ENCODE data around the gene EXOC4. TPM values are rescaled to one million over a fixed set of nuclear protein-coding genes. Genes with fewer than 3 reads are reported as not detected.

The EXOC4 gene
- total RNA-seq, 2 donors from 2014 or later: 62.0 to 146 TPM

- WGBS, 2 donors: 58 to 59% methylated on average over 5 of the region's 5 CpGs
- DNase-seq: no peak
- H3K4me1 ChIP-seq: peaks cover 9% of the 10 kb centered on the region
Observed at GRCh38 chr7:133348250-133348649, 95.4 kb downstream of the EXOC4 start.

DNA sequence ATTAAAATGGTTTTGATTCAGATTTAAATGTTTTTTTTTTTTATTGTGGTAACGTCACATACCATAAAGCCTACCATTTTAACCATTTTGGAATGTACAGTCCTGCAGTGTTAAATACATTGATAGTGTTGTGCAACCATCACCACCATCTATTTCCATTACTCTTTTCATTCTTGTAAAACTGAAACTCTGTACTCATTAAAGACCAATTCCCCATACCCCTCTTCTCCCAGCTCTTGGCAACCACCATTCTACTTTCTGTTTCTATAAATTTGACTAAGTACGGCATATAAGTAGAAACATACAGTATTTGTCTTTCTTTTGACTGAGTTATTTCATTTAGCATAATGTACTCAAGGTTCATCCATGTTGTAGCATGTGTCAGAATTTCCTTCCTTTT, 96.2 kb downstream of the EXOC4 start:
- intact Hi-C loops (cut with DNase I): no loop called here
- H3K4me1 ChIP-seq: peaks cover 9% of the 10 kb centered on the region
- ATAC-seq (no peak), DNase-seq (no peak)
- H3K36me3 ChIP-seq (replicated peaks in 1 of 2; ENCODE audit: insufficient read depth in 1 of 2, low read depth in 2 of 2): no peaks in the 10 kb centered on the region
- no peaks in the 10 kb centered on the region for H3K27me3 ChIP-seq
- no peak for TF ChIP-seq POLR2A (IDR thresholded peaks at IDR 0.05)
- TF ChIP-seq, protein P1, sequence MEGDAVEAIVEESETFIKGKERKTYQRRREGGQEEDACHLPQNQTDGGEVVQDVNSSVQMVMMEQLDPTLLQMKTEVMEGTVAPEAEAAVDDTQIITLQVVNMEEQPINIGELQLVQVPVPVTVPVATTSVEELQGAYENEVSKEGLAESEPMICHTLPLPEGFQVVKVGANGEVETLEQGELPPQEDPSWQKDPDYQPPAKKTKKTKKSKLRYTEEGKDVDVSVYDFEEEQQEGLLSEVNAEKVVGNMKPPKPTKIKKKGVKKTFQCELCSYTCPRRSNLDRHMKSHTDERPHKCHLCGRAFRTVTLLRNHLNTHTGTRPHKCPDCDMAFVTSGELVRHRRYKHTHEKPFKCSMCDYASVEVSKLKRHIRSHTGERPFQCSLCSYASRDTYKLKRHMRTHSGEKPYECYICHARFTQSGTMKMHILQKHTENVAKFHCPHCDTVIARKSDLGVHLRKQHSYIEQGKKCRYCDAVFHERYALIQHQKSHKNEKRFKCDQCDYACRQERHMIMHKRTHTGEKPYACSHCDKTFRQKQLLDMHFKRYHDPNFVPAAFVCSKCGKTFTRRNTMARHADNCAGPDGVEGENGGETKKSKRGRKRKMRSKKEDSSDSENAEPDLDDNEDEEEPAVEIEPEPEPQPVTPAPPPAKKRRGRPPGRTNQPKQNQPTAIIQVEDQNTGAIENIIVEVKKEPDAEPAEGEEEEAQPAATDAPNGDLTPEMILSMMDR (IDR thresholded peaks at IDR 0.05): no peak
- no peak overlapping the region for H3K4me3 ChIP-seq
- H3K27ac ChIP-seq: no peak overlapping the region
- 92 to 96% methylated on average over 2 of the region's 2 CpGs for WGBS, 2 donors
- H3K9me3 ChIP-seq: no peaks in the 10 kb centered on the region

More at GRCh38 chr7:133348250-133348649, 95.4 kb downstream of the EXOC4 start:
- H3K27me3 ChIP-seq: no peaks in the 10 kb centered on the region
- intact Hi-C loops (cut with DNase I): no loop called here
- no peak overlapping the region for H3K4me3 ChIP-seq
- H3K27ac ChIP-seq: no peak overlapping the region
- H3K36me3 ChIP-seq (replicated peaks in 1 of 2; ENCODE audit: insufficient read depth in 1 of 2, low read depth in 2 of 2): no peaks in the 10 kb centered on the region
- TF ChIP-seq, protein P1 (IDR thresholded peaks at IDR 0.05): no peak
- no peak for TF ChIP-seq POLR2A (IDR thresholded peaks at IDR 0.05)
- no peaks in the 10 kb centered on the region for H3K9me3 ChIP-seq
- peak; percentile 24 for ATAC-seq

DNA sequence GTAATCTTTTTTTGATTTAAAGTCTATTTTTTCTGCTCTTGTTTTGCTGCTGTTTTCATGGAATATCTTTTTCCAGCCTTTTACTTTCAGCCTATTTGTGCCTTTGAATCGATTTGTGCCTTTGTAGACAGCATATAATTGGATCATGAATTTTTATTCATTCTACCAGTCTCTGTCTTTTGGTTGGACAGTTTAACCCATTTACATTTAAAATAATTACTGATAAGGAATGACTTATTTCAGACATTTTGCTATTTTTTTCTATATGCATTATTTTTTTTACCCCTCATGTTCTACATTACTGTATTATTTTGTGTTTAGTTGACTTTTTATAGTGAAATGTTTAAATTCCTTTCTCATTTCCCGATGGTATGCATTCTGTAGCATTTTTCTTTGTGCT, 99.6 kb downstream of the EXOC4 start:
- H3K27ac ChIP-seq: no peak overlapping the region
- WGBS, 2 donors: 96 to 98% methylated on average over 2 of the region's 2 CpGs
- no peaks in the 10 kb centered on the region for H3K9me3 ChIP-seq
- intact Hi-C loops (cut with DNase I): no loop called here
- TF ChIP-seq, protein P1 (IDR thresholded peaks at IDR 0.05): no peak
- TF ChIP-seq POLR2A (IDR thresholded peaks at IDR 0.05): no peak
- DNase-seq: no peak
- H3K27me3 ChIP-seq: no peaks in the 10 kb centered on the region
- H3K4me3 ChIP-seq: no peak overlapping the region
- peaks cover 5% of the 10 kb centered on the region for H3K4me1 ChIP-seq
- no peaks in the 10 kb centered on the region for H3K36me3 ChIP-seq (replicated peaks in 1 of 2; ENCODE audit: insufficient read depth in 1 of 2, low read depth in 2 of 2)
- no peak for ATAC-seq

DNA sequence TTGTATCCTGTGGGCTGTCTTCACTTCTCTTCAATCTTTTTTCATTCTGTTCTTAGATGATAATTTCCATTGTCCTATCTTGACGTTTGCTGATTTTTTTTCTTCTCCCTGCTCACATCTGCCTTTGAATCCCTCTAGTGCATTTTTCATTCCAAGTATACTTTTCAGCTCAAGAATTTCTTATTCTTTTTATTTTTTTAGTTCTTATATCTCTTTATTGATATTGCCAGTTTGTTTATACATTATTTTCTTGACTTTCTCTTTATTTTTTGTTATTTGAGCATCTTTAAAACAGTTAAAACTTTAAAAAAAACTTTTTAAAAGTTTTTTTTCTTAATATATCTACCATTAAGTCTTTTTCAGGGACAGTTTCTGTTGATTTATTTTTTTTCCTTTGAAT, 100.9 kb downstream of the EXOC4 start:
- Histone ChIP-seq H3K27me3 (no peaks in the 10 kb centered on the region), H3K36me3 (replicated peaks in 1 of 2; ENCODE audit: insufficient read depth in 1 of 2, low read depth in 2 of 2) (no peaks in the 10 kb centered on the region), H3K4me1 (no peaks in the 10 kb centered on the region), H3K27ac (no peak overlapping the region), H3K4me3 (no peak overlapping the region), H3K9me3 (no peaks in the 10 kb centered on the region)
- intact Hi-C loops (cut with DNase I): no loop called here
- 95 to 100% methylated on average over 1 of the region's 1 CpG for WGBS, 2 donors
- no peak for DNase-seq
- TF ChIP-seq POLR2A (IDR thresholded peaks at IDR 0.05): no peak
- TF ChIP-seq, protein P1 (IDR thresholded peaks at IDR 0.05): no peak
- no peak for ATAC-seq

DNA sequence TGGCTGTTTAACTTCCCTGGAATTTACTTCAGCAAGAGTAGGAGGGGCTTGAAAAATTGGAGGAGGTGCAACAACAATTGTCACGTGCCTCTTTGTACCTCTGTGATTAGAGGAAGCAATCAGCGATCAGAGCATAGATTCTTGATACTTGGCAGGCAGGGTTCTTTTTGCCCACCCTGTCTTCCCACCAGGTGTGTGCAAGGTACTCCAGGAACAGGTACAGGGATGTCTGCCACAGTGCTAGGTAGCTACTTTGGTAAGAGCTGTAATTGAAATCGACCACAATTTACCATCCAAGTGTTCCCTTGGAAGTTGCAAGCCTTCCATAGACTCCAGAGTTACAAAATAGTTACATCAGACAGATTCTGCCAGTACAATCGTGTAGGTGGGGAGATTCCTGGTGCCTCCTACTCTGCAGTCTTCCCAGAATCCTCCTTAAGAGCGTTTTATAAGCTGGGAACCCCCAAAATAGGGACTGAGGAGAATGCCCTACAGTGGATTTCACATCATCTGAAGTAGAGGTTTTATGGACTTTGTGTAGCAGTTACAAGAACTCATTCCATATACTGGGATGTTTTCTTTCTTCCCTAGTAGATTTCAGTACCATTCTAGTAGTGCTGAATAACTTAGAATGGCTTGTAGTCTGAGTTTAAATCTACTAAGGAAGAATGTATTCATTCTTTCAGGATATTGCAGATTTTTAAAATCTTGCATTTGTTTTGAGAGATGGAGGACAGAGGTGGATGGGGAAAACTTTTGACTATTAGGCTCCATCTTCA, 101.9 kb downstream of the EXOC4 start:
- Histone ChIP-seq H3K36me3 (replicated peaks in 1 of 2; ENCODE audit: insufficient read depth in 1 of 2, low read depth in 2 of 2) (no peaks in the 10 kb centered on the region), H3K4me1 (no peaks in the 10 kb centered on the region), H3K27ac (no peak overlapping the region), H3K27me3 (no peaks in the 10 kb centered on the region), H3K9me3 (no peaks in the 10 kb centered on the region), H3K4me3 (no peak overlapping the region)
- intact Hi-C loops (cut with DNase I): no loop called here
- 91 to 92% methylated on average over 5 of the region's 5 CpGs for WGBS, 2 donors
- no peak for DNase-seq
- no peak for ATAC-seq
- TF ChIP-seq, protein P1 (IDR thresholded peaks at IDR 0.05): no peak
- no peak for TF ChIP-seq POLR2A (IDR thresholded peaks at IDR 0.05)
